ENCODE data around the gene TBC1D21. TPM values are rescaled to one million over a fixed set of nuclear protein-coding genes. Genes with fewer than 3 reads are reported as not detected.

TBC1D21 gene
- total and polyA plus RNA-seq, 9 of the 15 experiments (the other 6 are each of a cell fraction or from before 2014, with no cell fraction given), result not detected

DNA sequence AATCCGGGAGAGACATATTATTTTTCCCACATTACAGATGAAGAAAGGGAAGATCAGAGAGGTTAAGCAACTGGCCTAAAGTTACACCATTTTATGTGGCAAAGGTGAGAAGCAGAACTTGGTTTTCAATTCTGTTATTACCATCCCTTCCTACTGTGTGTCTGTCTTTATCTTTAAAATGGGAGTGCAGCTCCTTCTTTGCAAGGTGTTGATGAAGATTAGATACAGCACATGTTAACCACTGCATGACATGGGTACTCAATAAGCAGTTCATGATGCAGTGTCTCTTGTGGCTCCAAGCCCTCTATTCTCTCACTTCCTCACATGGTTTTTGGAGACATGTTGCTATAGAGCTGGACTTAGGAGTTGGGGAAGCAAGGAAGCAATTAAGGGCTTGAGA lies 23.1 kb upstream of the TBC1D21 start:
- H3K27ac ChIP-seq (ENCODE audit: extremely low read depth, low read depth, low read length), result no peak overlapping the region
- DNase-seq (ENCODE audit: extremely low read depth in 1 of 4, low spot score in 3 of 4) (no peak), ATAC-seq (no peak), FAIRE-seq (no peak)
- POLR2A ChIA-PET, result interaction anchor here (1.0 to 1.4 kb wide), 3 partner anchors 11 to 17 kb away, joined by 3 to 4 read pairs (median 3); no protein-coding TSS in a partner anchor
- in situ Hi-C loops (cut with MboI) (no loop called here), intact Hi-C loops (cut with micrococcal nuclease) (no loop called here)
- no peak overlapping the region for H3K9ac ChIP-seq (ENCODE audit: insufficient read depth in 1 of 2, low read depth in 2 of 2, low read length in 2 of 2)
- CTCF ChIA-PET (ENCODE audit: low intra/inter-chr PET ratio), result no interaction called here
- H4K20me1 ChIP-seq (replicated peaks; ENCODE audit: control insufficient read depth, insufficient read depth, low read length), result peaks cover 12% of the 10 kb centered on the region; the same call in 1 of the 2 replicates
- BruUV-seq (replicated peaks), result no TSS peak
- H3K79me2 ChIP-seq (ENCODE audit: control insufficient read depth, insufficient read depth, low read length), result no peaks in the 10 kb centered on the region
- H3K4me2 ChIP-seq (ENCODE audit: insufficient read depth, low read length), result no peak overlapping the region
- TF ChIP-seq TCF3 (CRISPR knock-in tag; IDR thresholded peaks at IDR 0.05), result peak; percentile 36; the same call in 1 of the 2 replicates
- TF ChIP-seq CBFA2T3 (IDR thresholded peaks at IDR 0.05), result peak; percentile 46
- peak; percentile 65 for TF ChIP-seq TAL1 (IDR thresholded peaks at IDR 0.05)
- 0 out of 2 replicates have a peak, but pooled peaks have one; percentile 4 for TF ChIP-seq CBFA2T2 (conservative IDR thresholded peaks at IDR 0.05)
- peak; percentile 69; the same call in 1 of the 2 replicates for TF ChIP-seq TEAD4 (IDR thresholded peaks at IDR 0.05; ENCODE audit: low read length)
- no peak for TF ChIP-seq TEAD4 (CRISPR knock-in tag; IDR thresholded peaks at IDR 0.05; ENCODE audit: borderline replicate concordance)
- TF ChIP-seq CBX1 (IDR thresholded peaks at IDR 0.05; ENCODE audit: low read depth), result no peak
- no peak for TF ChIP-seq MBD2 (IDR thresholded peaks at IDR 0.05; ENCODE audit: borderline replicate concordance, low read depth)
- TF ChIP-seq ZNF134 (CRISPR knock-in tag; conservative IDR thresholded peaks at IDR 0.05), result no peak
- 0% methylated on average over 1 of the region's 1 CpG for WGBS (ENCODE audit: insufficient coverage, low coverage, missing lambda C conversion rate)
- H3K4me1 ChIP-seq (replicated peaks in 1 of 2; ENCODE audit: control insufficient read depth in 2 of 2, insufficient read depth in 2 of 2, low read length in 2 of 2), result no peaks in the 10 kb centered on the region; a peak in 1 of 5 replicates
- no peaks in the 10 kb centered on the region for H3K9me1 ChIP-seq (ENCODE audit: control insufficient read depth, insufficient read depth, low read length)
- H3K36me3 ChIP-seq (ENCODE audit: control insufficient read depth, insufficient read depth, low read length), result no peaks in the 10 kb centered on the region
- no peak overlapping the region for H3K4me3 ChIP-seq
- H3K27me3 ChIP-seq (ENCODE audit: control insufficient read depth in 2 of 2, insufficient read depth in 2 of 2, low read length in 2 of 2), result peaks cover 0 to 3% of the 10 kb centered on the region in 2 experiments; a peak in 1 of 5 replicates
- no peaks in the 10 kb centered on the region for H3K9me3 ChIP-seq (replicated peaks; ENCODE audit: control insufficient read depth, insufficient read depth, low read depth, low read length)
- no peak overlapping the region for H2AFZ ChIP-seq (ENCODE audit: low read depth, low read length)

All from K562 (cell line).